ENCODE results near the gene UCN. TPM values are rescaled to one million over a fixed set of nuclear protein-coding genes. Genes with fewer than 3 reads are reported as not detected.

UCN gene
- 0.43 TPM in 1 of 2 replicates, not detected in the other for polyA plus RNA-seq

GRCh38 chr2:27308359-27308881 is at the start of gene UCN:
Gene UCN, minus strand, starts transcription at chr2:27308445. Its CDS starts 550 bp downstream, at chr2:27307895.

DNA sequence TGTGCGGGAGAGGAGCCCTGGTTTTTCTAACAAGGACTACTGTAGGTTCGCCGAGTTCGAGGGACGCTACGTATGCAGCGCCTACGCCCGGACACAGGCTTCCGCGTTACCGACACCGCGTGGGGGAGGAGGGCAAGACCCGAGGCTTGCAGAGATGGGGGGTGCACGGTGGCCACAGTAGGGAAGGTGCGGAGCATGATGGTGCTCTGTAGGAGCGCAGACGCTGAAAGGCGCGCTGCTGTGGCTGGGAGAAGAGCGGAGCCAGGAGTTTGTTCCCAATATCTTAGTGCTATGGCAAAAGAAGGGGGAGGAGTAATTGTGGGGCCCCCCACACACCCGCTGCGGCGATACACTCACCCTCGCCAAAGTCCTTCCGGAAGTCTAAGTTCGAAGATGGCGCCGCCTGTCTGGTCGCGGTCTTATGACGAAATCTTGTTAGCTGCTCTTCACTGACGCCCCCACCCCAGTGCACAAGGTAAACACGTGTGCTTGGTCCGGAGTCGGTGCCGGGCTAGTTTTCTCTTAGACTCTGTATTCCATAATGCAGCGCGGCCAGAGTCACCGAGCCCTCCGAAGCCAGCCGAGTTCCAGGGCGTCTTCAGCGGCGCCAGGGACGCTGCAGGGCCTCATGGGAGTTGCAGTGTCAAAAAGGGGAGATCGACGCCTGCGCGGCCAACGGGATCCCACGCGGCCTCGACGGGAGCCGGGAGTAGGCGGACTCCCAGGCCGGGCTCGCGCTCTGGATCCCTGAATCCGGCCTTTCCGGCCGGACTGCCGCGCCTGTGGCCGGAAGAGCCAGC is 48.3 kb upstream of the UCN start, which contains the start of gene GTF3C2:
Gene GTF3C2, minus strand, starts transcription at position 383 of the 800 bp plus-strand sequence. CDS start 13,210 bp downstream, outside the sequence.

GRCh38 chr2:27322766-27323595 is 14.7 kb upstream of the UCN start, which contains the start of gene MPV17:
Gene MPV17, minus strand, starts transcription at chr2:27323097. Its CDS starts 580 bp downstream, at chr2:27322517.

GRCh38 chr2:27281855-27282559 is 26.2 kb downstream of the UCN start, which contains the start of gene TRIM54:
Gene TRIM54, plus strand, starts transcription at chr2:27282429. Its CDS starts 303 bp downstream, at chr2:27282732.

DNA sequence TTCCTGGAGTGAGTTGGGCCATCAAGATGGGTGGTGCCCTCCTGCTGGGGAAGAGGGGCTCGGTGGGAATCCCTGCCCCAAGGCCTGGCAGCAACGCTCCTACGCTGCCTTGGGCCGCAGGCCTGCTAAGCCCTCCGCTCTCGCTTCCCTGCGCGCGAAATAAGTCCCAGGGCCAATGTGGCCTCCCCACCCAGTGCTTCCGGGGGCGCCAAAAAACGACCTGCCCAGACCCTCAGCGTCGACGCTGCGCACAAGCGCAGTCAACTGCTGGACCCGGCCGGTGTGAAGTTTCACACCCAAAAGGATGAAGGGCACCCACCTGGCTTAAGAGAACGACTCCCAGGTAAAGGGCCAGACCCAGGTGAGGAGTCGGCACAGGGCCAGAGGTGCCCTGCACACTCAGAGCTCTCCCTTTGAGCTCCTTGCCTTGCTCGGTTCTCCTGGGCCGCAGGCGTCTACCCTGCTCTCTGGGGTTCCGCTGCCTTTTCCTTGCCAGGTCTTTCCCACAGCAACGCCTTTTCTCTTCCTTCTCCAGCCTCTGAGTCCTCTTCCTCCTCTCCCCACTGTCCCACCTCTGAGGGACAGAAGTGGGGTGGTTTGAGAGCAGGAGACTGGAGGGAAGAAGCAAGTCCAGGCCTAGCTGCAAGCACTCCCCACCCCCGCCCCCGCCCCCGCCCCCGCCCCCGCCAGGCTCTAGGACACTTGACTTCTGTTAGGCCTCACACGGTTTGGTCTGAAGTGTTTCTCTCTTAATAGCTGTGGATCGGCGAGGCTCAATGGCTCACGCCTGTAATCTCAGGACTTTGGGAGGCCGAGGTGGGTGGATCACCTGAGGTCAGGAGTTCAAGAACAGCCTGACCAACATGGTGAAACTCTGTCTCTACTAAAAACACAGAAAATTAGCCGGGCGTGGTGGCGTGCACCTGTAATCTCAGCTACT is 32.8 kb downstream of the UCN start, which contains the start of gene DNAJC5G:
Gene DNAJC5G, plus strand, starts transcription at position 223 of the 940 bp plus-strand sequence. CDS start 1,296 bp downstream, outside the sequence.

DNA sequence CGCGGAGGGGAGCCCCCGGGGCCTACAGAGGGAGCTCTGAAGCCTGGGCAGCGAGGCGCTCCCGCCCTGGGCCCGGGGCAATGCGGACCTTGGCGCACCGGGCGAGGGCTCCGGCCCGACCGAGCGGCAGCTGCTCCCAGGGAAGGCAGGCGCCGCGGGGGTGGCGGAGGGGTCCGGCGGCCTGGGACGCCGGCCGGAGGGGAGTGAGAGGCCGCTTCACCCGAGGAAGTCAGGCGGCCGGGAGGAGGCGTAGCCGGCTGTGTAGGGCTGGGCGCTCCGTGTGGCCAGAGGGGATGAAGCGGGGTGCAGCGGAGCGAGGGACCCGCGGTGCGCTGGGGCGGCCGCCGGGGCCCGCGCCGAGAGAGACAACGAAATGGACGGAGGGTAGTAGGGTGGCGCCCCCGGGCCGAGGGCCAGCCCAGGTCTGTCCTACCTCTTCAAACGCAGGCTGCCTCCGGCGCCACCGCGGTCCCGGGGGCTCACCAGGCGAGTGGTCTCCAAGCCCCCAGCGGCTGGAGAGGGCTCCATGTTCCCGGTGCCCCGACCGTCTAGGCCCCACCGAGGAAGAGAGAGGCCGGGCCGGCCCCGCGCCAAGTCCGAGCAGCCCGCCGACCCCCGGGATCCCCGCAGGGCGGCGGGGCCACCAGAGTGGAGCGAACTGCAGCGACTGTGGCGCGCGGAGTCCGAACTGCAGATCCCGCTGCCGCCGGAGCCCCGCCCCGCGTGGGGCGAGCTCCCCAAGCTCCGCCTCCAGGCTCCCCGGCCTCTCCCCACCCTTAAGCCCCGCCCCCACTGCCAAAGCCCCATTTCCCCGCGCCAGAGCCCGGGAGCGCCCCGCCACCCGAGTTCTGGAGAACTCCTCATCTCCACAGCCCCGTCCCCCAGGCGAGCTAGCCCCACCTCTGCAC is 45.6 kb downstream of the UCN start, which contains the start of gene SLC30A3:
Gene SLC30A3, minus strand, starts transcription at position 669 of the 908 bp plus-strand sequence. Its CDS starts 141 bp downstream, at position 528.

Other genes with a start within 250 kb of the UCN start
- 651 and 832 TPM in 2 replicates for gene OST4, start 236.8 kb downstream of the UCN start, polyA plus RNA-seq
- gene EMILIN1, start 229.8 kb downstream of the UCN start, polyA plus RNA-seq = not detected in 2 replicates
- 0.28 and 1.3 TPM in 2 replicates for gene KHK, start 221.7 kb downstream of the UCN start, polyA plus RNA-seq
- 28.9 and 37.0 TPM in 2 replicates for gene CGREF1, start 189.3 kb downstream of the UCN start, polyA plus RNA-seq
- not detected in 2 replicates for gene ABHD1, start 184.6 kb downstream of the UCN start, polyA plus RNA-seq
- 13.8 and 25.2 TPM in 2 replicates for gene PREB, start 173.8 kb downstream of the UCN start, polyA plus RNA-seq
- gene PRR30, start 169.0 kb downstream of the UCN start, polyA plus RNA-seq = not detected in 2 replicates
- not detected in 2 replicates for gene TCF23, start 159.4 kb downstream of the UCN start, polyA plus RNA-seq
- gene ATRAID, start 96.4 kb downstream of the UCN start, polyA plus RNA-seq = 123 and 146 TPM in 2 replicates
- gene SLC5A6, start 96.2 kb downstream of the UCN start, polyA plus RNA-seq = 7.2 and 9.7 TPM in 2 replicates
- 4.1 and 4.9 TPM in 2 replicates for gene CAD, start 91.1 kb downstream of the UCN start, polyA plus RNA-seq
- 6.0 TPM in 1 of 2 replicates, not detected in the other for gene SLC30A3, start 45.4 kb downstream of the UCN start, polyA plus RNA-seq
- gene DNAJC5G, start 33.0 kb downstream of the UCN start, polyA plus RNA-seq = not detected in 2 replicates
- gene TRIM54, start 26.0 kb downstream of the UCN start, polyA plus RNA-seq = not detected in 2 replicates
- 142 and 167 TPM in 2 replicates for gene MPV17, start 14.7 kb upstream of the UCN start, polyA plus RNA-seq
- 20.5 and 37.4 TPM in 2 replicates for gene GTF3C2, start 48.3 kb upstream of the UCN start, polyA plus RNA-seq
- 18.7 and 31.8 TPM in 2 replicates for gene EIF2B4, start 61.9 kb upstream of the UCN start, polyA plus RNA-seq
- gene SNX17, start 62.2 kb upstream of the UCN start, polyA plus RNA-seq = 31.2 and 34.0 TPM in 2 replicates
- gene ZNF513, start 72.3 kb upstream of the UCN start, polyA plus RNA-seq = 0.47 and 3.0 TPM in 2 replicates
- 16.7 and 18.0 TPM in 2 replicates for gene PPM1G, start 101.1 kb upstream of the UCN start, polyA plus RNA-seq
- gene NRBP1, start 120.2 kb upstream of the UCN start, polyA plus RNA-seq = 22.5 and 31.9 TPM in 2 replicates
- gene KRTCAP3, start 133.9 kb upstream of the UCN start, polyA plus RNA-seq = 2.8 and 12.7 TPM in 2 replicates
- gene IFT172, start 181.3 kb upstream of the UCN start, polyA plus RNA-seq = 22.7 and 29.2 TPM in 2 replicates
- gene FNDC4, start 186.8 kb upstream of the UCN start, polyA plus RNA-seq = 4.4 and 5.1 TPM in 2 replicates
- gene GCKR, start 188.4 kb upstream of the UCN start, polyA plus RNA-seq = not detected in 2 replicates

Data from Purkinje cell (primary cell).